Calu3 (cell line): ENCODE results near the gene RRP1B. TPM values are rescaled to one million over a fixed set of nuclear protein-coding genes. Genes with fewer than 3 reads are reported as not detected.

Experiments used
- BruUV-seq: library from RNA; stranded (reverse); fragments of 400-500 nt; replicated peaks from 2 replicates; lab custom pipeline; 2021; lab: Mats Ljungman, UMichigan
- CTCF ChIA-PET: fragments of 300-600 bp; sonication (Branson Sonifier 250); formaldehyde crosslinking; loops from one replicate; lab custom pipeline; 2022; ENCODE audit warnings: antibody characterized with exemption; lab: Charles Lee
- DNase-seq: peaks from one replicate; pipeline ENCODE4 v3.0.0; 2022
- H3K27ac Mint-ChIP-seq: one replicate; pipeline ENCODE4 v1.8.0; 2022; ENCODE audit warnings: mixed read lengths; ENCODE audit not compliant: unreplicated experiment
- H3K27me3 Mint-ChIP-seq: one replicate; pipeline ENCODE4 v1.8.0; 2022; ENCODE audit warnings: mixed read lengths; ENCODE audit not compliant: unreplicated experiment
- H3K36me3 Mint-ChIP-seq: one replicate; pipeline ENCODE4 v1.8.0; 2022; ENCODE audit warnings: mild to moderate bottlenecking, moderate library complexity, mixed read lengths; ENCODE audit not compliant: insufficient read depth, unreplicated experiment
- H3K4me1 Mint-ChIP-seq: one replicate; pipeline ENCODE4 v1.8.0; 2022; ENCODE audit warnings: mild to moderate bottlenecking, low read depth, mixed read lengths; ENCODE audit not compliant: unreplicated experiment
- H3K4me3 Mint-ChIP-seq: one replicate; pipeline ENCODE4 v1.8.0; 2022; ENCODE audit warnings: mild to moderate bottlenecking, low read depth, moderate library complexity, mixed read lengths; ENCODE audit not compliant: unreplicated experiment
- H3K9me3 Mint-ChIP-seq: one replicate; pipeline ENCODE4 v1.8.0; 2022; ENCODE audit warnings: low read depth, mixed read lengths; ENCODE audit not compliant: unreplicated experiment
- intact Hi-C: fragments of 100-400 bp; cut with micrococcal nuclease; formaldehyde crosslinking; loops from one replicate; pipeline ENCODE4 v1.10.0; 2022; ENCODE audit not compliant: unreplicated experiment
- total RNA-seq: library from RNA; stranded (reverse); gene quantifications from 2 replicates; pipeline ENCODE4 v1.2.3, GENCODE V29; 2022
- TF ChIP-seq, protein P1 (sequence below): fragments of 200-600 bp; IDR thresholded peaks from one replicate; pipeline ENCODE4 v1.8.0; 2022; ENCODE audit warnings: antibody characterized with exemption; ENCODE audit not compliant: unreplicated experiment

The RRP1B gene
- total RNA-seq, 1 experiment from 2014 or later = 26.0 TPM

DNA sequence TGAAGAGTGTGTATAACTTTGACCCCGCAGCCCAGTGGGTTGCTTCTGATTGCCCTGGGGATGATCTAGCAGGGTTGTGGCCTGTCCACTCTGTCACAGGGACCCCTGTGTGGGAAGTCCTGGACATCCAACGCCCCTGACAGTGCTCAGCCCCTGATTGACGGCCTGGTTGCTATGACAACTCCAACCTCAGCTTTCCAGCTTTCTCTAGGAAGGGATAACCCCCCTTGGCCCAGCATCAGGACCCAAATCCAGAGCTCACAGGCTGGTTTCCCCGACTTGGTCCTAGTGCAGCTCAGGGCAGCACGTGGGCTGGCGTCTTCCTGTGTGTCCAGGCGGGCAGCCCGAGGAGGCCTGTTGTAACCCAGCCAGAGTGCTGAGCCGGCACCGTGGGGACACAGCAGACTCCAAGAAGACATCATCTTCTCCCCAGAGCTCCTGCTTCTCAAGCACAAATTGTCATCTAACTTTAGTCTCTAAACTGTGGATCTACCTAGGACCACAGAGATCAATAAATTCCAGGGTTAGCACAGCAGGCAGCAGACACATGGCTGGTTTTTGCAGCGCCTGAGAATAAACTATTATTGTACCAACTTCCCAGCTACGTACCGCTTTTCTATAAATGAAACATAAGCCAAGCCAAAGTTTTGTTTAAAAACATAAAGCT lies 40.7 kb downstream of the RRP1B start:
- Mint-ChIP-seq H3K36me3 (peaks cover 15% of the 10 kb centered on the region), H3K4me3 (no peak overlapping the region), H3K27me3 (no peaks in the 10 kb centered on the region), H3K4me1 (no peaks in the 10 kb centered on the region), H3K9me3 (no peaks in the 10 kb centered on the region), H3K27ac (no peak overlapping the region)
- BruUV-seq = no TSS peak
- intact Hi-C loops = no loop called here
- TF ChIP-seq, protein P1, sequence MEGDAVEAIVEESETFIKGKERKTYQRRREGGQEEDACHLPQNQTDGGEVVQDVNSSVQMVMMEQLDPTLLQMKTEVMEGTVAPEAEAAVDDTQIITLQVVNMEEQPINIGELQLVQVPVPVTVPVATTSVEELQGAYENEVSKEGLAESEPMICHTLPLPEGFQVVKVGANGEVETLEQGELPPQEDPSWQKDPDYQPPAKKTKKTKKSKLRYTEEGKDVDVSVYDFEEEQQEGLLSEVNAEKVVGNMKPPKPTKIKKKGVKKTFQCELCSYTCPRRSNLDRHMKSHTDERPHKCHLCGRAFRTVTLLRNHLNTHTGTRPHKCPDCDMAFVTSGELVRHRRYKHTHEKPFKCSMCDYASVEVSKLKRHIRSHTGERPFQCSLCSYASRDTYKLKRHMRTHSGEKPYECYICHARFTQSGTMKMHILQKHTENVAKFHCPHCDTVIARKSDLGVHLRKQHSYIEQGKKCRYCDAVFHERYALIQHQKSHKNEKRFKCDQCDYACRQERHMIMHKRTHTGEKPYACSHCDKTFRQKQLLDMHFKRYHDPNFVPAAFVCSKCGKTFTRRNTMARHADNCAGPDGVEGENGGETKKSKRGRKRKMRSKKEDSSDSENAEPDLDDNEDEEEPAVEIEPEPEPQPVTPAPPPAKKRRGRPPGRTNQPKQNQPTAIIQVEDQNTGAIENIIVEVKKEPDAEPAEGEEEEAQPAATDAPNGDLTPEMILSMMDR = no peak
- DNase-seq = no peak
- CTCF ChIA-PET = no interaction called here

DNA sequence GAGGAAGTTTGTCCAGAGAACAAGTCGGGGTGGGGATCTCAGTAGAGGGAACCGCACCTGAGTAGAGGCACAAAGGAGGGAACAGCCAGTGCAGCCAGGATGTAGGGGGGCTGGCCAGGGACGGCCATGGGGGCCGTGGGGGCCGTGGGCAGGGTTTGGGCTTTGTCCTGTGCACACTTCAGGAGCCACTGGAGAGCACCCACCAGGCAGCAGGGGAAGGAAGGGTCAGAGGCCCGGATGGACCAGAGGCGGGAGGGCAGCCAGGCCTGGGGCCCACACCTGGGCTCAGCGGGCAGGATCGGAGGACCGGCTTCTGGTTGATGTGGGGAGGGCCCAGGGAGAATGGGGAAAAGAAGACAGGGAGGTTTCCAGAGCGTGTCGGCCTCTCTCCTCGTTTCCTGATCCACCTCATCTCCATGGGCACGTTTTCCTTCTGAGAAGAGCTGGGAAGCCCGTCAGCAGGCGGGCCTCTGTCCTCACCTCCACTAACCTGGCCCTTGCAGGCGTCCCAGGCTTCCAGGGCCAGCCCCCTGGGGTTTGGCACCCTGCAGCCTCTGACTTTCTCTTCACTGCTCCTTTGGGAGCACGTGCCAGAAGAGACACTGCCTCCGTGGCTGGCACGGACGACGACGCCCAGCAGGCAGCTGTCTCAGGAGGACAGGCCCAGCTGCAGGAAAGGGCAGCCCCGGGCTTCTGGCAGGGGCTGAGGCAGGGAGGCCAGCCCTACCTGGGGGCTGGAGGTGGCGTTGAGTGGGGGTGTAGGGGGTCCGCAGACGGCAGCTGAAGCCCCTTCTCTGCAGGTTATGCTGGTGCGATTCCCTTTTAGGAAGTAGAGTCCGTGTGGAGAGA lies 42.8 kb downstream of the RRP1B start:
- Mint-ChIP-seq H3K36me3 (peaks cover 3% of the 10 kb centered on the region), H3K27me3 (no peaks in the 10 kb centered on the region), H3K4me1 (no peaks in the 10 kb centered on the region), H3K27ac (no peak overlapping the region), H3K4me3 (peak overlapping the region; percentile 17), H3K9me3 (no peaks in the 10 kb centered on the region)
- intact Hi-C loops = no loop called here
- TF ChIP-seq, protein P1 = no peak
- no peak for DNase-seq
- CTCF ChIA-PET = no interaction called here
- no TSS peak for BruUV-seq

DNA sequence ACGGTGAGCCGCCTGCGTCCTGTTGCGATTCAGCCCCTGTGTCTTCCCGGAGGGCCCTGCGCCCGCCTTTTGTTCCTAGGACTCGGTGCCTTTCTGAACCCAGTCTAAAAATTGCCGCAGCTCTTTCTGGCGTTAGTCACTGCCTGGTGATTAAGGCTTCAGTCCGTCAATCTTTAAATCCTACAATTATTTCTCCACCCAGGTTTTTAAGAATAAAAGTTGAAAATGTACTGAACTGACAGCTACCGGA lies 43.4 kb downstream of the RRP1B start:
- H3K4me1 Mint-ChIP-seq = no peaks in the 10 kb centered on the region
- TF ChIP-seq, protein P1 = no peak
- H3K27ac Mint-ChIP-seq = no peak overlapping the region
- H3K36me3 Mint-ChIP-seq = peaks cover 3% of the 10 kb centered on the region
- no TSS peak for BruUV-seq
- peak overlapping the region; percentile 17 for H3K4me3 Mint-ChIP-seq
- DNase-seq = no peak
- intact Hi-C loops = no loop called here
- no peaks in the 10 kb centered on the region for H3K27me3 Mint-ChIP-seq
- no peaks in the 10 kb centered on the region for H3K9me3 Mint-ChIP-seq
- CTCF ChIA-PET = no interaction called here

- H3K4me1 Mint-ChIP-seq = no peaks in the 10 kb centered on the region
- TF ChIP-seq, protein P1 = no peak
- H3K4me3 Mint-ChIP-seq = peak overlapping the region; percentile 17
- H3K27me3 Mint-ChIP-seq = no peaks in the 10 kb centered on the region
- H3K36me3 Mint-ChIP-seq = peaks cover 3% of the 10 kb centered on the region
- intact Hi-C loops = no loop called here
- BruUV-seq = no TSS peak
- CTCF ChIA-PET = no interaction called here
- H3K9me3 Mint-ChIP-seq = no peaks in the 10 kb centered on the region
- H3K27ac Mint-ChIP-seq = no peak overlapping the region
- DNase-seq = no peak
These were observed 43.9 kb downstream of the RRP1B start for GRCh38 chr21:43703035-43703880.
